HG03571 (cell line): ENCODE measurements around the gene CLEC1B.
"Not testable (repeated sequence)": the region's sequence is repeated elsewhere in the genome, so short reads cannot be mapped to it uniquely, and the experiment has no call there.

Source experiments
- ATAC-seq: cut with Tn5 transposase; IDR thresholded peaks from one replicate; pipeline ENCODE4 v1.9.1; 2021; ENCODE audit not compliant: unreplicated experiment

Gene CLEC1B

GRCh38 chr12:9975614-9976013 lies 23.3 kb downstream of the CLEC1B start:
- no peak for ATAC-seq

GRCh38 chr12:9974731-9975130 lies 24.2 kb downstream of the CLEC1B start:
- not testable (repeated sequence) for ATAC-seq

GRCh38 chr12:9973949-9974348 lies 25.0 kb downstream of the CLEC1B start:
- ATAC-seq: no peak

GRCh38 chr12:9971181-9971580 lies 27.7 kb downstream of the CLEC1B start, which contains the start of gene CLEC12A:
TSS of gene CLEC12A (plus strand) at chr12:9971409. CDS start at chr12:9971597, 188 bp downstream.
- no peak for ATAC-seq

GRCh38 chr12:9969673-9970072 lies 29.2 kb downstream of the CLEC1B start:
- ATAC-seq: no peak

- no peak for ATAC-seq
These were observed 37.0 kb downstream of the CLEC1B start for GRCh38 chr12:9961901-9962300.

GRCh38 chr12:9961106-9961505 lies 37.8 kb downstream of the CLEC1B start:
- ATAC-seq: peak; percentile 76

- ATAC-seq: no peak
These were observed 38.3 kb downstream of the CLEC1B start for GRCh38 chr12:9960590-9960989.

- no peak for ATAC-seq
These were observed 41.1 kb downstream of the CLEC1B start for GRCh38 chr12:9957834-9958233.

- not testable (repeated sequence) for ATAC-seq
These were observed 45.8 kb downstream of the CLEC1B start for GRCh38 chr12:9952954-9953729.

GRCh38 chr12:9951026-9951675 lies 47.8 kb downstream of the CLEC1B start:
- peak; percentile 43 for ATAC-seq

GRCh38 chr12:9948606-9949296 lies 50.2 kb downstream of the CLEC1B start:
- ATAC-seq: peak; percentile 91

GRCh38 chr12:9947674-9948073 lies 51.2 kb downstream of the CLEC1B start:
- ATAC-seq: no peak

- ATAC-seq: no peak
These were observed 54.5 kb downstream of the CLEC1B start for GRCh38 chr12:9944391-9944790.

GRCh38 chr12:9943240-9943639 lies 55.7 kb downstream of the CLEC1B start:
- peak; percentile 56 for ATAC-seq
